ENCODE data around the gene PLOD2.

- TF ChIP-seq, protein P1, sequence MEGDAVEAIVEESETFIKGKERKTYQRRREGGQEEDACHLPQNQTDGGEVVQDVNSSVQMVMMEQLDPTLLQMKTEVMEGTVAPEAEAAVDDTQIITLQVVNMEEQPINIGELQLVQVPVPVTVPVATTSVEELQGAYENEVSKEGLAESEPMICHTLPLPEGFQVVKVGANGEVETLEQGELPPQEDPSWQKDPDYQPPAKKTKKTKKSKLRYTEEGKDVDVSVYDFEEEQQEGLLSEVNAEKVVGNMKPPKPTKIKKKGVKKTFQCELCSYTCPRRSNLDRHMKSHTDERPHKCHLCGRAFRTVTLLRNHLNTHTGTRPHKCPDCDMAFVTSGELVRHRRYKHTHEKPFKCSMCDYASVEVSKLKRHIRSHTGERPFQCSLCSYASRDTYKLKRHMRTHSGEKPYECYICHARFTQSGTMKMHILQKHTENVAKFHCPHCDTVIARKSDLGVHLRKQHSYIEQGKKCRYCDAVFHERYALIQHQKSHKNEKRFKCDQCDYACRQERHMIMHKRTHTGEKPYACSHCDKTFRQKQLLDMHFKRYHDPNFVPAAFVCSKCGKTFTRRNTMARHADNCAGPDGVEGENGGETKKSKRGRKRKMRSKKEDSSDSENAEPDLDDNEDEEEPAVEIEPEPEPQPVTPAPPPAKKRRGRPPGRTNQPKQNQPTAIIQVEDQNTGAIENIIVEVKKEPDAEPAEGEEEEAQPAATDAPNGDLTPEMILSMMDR (IDR thresholded peaks at IDR 0.05), result no peak
- no peak for TF ChIP-seq POLR2A (IDR thresholded peaks at IDR 0.05)
- no peak for TF ChIP-seq EP300 (IDR thresholded peaks at IDR 0.05)
Measured at GRCh38 chr3:146086211-146086610, 74.8 kb downstream of the PLOD2 start.

All from tibial nerve (tissue), 4 donors.